Measurements from ENCODE around the gene TRIM2. TPM values are rescaled to one million over a fixed set of nuclear protein-coding genes. Genes with fewer than 3 reads are reported as not detected.

Gene TRIM2
- total RNA-seq, 4 donors from 2014 or later: 14.5 to 29.7 (median 16.6) TPM

DNA sequence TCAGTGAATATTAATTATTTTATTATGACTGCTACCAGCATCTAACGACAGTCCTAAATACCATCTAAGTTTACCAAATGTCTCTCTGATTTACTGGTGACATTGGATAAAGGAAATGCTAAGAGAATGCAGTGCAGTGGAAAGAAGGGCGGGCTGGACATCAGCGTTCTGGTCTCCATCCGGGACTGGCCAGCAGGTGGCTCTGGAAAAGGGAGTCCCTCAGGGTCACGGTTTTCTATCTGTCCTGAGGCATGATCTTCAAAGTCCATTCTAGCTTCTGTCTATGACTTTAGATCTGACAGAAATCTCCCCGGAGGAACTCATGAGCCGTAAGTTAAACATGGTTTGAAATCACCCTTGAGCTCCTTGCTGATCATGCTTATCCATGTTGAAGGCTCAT is 3.3 kb downstream of the TRIM2 start:
- TF ChIP-seq, protein P1, sequence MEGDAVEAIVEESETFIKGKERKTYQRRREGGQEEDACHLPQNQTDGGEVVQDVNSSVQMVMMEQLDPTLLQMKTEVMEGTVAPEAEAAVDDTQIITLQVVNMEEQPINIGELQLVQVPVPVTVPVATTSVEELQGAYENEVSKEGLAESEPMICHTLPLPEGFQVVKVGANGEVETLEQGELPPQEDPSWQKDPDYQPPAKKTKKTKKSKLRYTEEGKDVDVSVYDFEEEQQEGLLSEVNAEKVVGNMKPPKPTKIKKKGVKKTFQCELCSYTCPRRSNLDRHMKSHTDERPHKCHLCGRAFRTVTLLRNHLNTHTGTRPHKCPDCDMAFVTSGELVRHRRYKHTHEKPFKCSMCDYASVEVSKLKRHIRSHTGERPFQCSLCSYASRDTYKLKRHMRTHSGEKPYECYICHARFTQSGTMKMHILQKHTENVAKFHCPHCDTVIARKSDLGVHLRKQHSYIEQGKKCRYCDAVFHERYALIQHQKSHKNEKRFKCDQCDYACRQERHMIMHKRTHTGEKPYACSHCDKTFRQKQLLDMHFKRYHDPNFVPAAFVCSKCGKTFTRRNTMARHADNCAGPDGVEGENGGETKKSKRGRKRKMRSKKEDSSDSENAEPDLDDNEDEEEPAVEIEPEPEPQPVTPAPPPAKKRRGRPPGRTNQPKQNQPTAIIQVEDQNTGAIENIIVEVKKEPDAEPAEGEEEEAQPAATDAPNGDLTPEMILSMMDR (IDR thresholded peaks at IDR 0.05; ENCODE audit: low read depth): no peak

DNA sequence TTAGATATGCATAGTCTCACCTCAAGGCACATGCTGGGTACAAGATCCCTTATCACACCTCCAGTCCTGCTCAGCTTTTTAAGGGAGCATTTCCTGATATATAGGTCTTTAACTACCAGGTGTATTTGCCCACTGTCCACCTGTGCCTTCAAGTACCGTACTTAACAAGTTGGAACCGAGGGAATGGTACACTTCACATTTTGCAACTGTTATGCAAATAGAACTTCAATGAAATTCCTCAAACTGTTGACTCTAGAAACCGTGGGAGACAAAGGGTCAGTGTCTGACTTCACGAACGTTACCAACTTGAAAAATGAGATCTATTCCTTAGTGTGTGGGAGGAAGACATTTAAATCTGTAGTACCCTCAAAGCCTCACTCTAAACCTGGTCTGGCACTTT is 5.2 kb downstream of the TRIM2 start:
- TF ChIP-seq, protein P1 (IDR thresholded peaks at IDR 0.05; ENCODE audit: low read depth): no peak

DNA sequence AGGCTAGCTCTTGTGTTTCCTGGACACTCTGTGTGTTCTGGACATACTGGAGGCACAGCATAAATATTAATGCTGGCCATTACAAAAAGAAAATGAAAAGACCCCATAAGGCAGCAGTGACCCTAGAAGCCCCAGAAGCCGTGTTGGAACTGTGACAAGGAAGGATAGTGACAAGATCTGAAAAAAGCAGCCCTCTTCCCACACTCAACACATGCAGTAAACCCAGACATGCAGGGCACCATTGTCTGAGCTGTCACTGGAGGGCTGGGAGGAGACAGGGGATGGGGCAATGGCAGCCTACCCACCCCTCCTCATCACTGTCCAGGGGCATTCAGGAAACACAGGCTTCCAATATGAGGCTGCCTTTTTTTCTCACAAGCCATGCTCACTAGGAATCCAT is 6.5 kb downstream of the TRIM2 start:
- TF ChIP-seq, protein P1 (IDR thresholded peaks at IDR 0.05; ENCODE audit: low read depth): no peak

DNA sequence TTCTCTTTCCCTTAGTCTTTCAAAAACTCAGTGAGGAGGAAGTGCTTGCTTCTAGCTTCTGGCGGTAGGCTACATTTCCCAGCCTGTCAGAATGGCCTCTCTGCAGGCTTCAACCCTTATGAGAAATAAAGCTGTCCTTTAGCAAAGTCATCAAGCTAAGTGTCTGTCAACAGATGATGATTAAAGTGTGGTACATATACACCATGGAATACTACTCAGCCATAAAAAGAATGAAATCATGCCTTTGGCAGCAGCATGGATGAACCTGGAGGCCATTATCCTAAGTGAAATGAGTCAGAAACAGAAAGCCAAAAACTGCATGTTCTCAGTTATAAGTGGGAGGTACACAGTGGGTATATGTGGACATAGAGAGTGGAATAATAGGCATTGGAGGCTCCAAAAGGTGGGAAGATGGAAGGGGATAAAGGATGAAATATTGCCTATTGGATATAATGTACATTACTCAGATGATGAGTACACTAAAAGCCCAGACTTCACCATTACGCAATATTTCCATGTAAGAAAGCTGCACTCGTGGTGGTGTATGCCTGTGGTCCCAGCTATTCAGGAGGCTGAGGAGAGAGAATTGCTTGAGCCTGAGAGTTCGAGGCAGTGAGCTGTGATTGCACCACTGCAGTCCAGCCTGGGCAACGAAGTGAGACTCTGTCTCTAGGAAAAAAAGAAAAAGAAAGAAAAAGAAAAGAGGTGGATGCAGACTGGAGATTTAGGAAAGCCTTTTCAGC is 7.9 kb downstream of the TRIM2 start:
- TF ChIP-seq, protein P1 (IDR thresholded peaks at IDR 0.05; ENCODE audit: low read depth): no peak

DNA sequence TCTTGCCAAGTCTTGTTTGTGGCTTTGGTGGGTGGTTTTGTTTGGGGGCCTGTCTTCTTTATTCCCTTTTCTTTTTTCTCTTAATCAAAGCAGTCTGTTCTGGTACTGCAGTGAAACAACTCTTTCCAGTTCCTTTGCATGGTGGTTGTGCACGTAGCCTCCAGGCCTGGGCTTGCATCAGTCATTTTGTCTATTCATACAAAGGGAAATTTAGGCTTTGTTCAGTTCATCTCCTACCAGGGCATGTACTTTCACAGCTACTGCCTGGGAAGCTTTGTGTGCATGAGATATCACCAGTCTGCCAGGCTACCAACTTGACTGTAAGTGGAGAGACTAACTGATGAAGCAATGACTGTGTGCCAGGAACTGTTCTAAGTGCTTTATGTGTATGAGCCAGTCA is 8.5 kb downstream of the TRIM2 start:
- TF ChIP-seq, protein P1 (IDR thresholded peaks at IDR 0.05; ENCODE audit: low read depth): no peak

DNA sequence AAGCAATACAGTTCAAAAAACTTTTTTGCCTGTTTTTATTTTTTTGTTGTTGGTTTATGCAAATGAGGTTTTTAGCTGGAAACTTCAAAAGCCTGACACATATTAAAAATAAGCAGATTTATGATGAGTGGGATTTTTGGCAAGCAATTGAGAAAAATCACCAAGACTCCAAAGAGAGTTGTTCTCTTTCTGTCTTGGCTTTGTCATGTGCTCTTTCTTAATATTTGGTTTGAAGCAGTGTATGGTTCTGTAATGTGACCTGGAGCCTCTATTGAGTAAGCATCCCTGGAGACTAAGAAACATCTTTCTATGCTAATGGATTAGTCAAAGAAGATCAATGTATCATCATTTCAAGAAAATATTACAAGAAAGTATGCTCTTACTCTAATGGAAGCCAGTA is 11.7 kb downstream of the TRIM2 start:
- TF ChIP-seq, protein P1 (IDR thresholded peaks at IDR 0.05; ENCODE audit: low read depth): no peak

DNA sequence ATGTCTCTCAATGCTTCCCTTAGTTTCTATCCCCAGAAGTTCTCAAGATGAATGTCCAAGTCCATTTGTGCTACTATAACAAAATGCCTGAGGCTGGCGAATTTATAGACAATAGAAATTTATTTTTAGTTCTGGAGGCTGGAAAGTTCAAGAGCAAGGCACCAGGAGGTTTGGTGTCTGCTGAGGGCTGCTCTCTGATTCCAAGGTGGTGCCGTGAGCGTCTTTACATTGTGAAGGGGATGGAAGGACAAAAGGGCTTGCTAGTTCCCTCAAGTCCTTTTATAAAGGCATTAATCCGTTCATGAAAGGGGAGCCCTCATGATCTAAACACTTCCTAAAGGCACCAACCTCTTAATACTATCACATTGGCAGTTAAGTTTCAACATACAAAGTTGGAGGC is 12.3 kb downstream of the TRIM2 start:
- TF ChIP-seq, protein P1 (IDR thresholded peaks at IDR 0.05; ENCODE audit: low read depth): no peak

Measured in subcutaneous adipose tissue (tissue), 4 donors.